ENCODE data around the gene MBNL2.

DNA sequence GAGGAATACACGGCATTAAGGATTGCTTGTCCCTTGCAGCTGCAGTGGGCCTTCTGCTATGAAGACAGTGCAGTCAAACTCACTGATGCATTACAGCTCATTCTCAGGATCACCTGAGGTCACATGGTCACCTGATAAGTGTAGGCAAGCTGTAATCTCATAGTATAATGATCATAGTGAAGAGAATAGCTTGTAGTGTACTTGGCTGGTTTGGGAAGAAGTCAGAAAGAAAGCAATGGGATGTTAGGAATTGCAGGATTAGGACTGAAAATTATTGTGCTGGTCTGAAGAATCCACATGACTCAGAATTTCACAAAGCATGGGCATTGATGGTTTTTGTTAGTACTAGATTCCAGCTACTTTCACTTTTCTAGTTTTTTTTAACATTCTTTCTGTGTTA, 76.7 kb downstream of the MBNL2 start:
- TF ChIP-seq, protein P1, sequence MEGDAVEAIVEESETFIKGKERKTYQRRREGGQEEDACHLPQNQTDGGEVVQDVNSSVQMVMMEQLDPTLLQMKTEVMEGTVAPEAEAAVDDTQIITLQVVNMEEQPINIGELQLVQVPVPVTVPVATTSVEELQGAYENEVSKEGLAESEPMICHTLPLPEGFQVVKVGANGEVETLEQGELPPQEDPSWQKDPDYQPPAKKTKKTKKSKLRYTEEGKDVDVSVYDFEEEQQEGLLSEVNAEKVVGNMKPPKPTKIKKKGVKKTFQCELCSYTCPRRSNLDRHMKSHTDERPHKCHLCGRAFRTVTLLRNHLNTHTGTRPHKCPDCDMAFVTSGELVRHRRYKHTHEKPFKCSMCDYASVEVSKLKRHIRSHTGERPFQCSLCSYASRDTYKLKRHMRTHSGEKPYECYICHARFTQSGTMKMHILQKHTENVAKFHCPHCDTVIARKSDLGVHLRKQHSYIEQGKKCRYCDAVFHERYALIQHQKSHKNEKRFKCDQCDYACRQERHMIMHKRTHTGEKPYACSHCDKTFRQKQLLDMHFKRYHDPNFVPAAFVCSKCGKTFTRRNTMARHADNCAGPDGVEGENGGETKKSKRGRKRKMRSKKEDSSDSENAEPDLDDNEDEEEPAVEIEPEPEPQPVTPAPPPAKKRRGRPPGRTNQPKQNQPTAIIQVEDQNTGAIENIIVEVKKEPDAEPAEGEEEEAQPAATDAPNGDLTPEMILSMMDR (IDR thresholded peaks at IDR 0.05): no peak
- no peak for TF ChIP-seq POLR2A (IDR thresholded peaks at IDR 0.05)

Measured in uterus (tissue), 2 donors.